Diencephalon (tissue), 1 donor: Measurements from ENCODE around the gene HSF5. TPM values are rescaled to one million over a fixed set of nuclear protein-coding genes. Genes with fewer than 3 reads are reported as not detected.

Experiments
- total RNA-seq: library from RNA; depleted of rRNA; stranded (reverse); fragments of >200 nt; gene quantifications from one replicate; pipeline ENCODE4 v1.2.3, GENCODE V29; 2014

HSF5 gene
- total RNA-seq, result 0.23 TPM

GRCh38 chr17:58487589-58488427, at the start of gene HSF5:
Gene HSF5 (minus strand): TSS chr17:58488408. CDS start chr17:58488274, 134 bp downstream.

GRCh38 chr17:58513965-58514769, 26.0 kb upstream of the HSF5 start, which contains the start of gene MTMR4:
Gene MTMR4 (minus strand): TSS chr17:58514638. CDS start chr17:58514407, 231 bp downstream.

DNA sequence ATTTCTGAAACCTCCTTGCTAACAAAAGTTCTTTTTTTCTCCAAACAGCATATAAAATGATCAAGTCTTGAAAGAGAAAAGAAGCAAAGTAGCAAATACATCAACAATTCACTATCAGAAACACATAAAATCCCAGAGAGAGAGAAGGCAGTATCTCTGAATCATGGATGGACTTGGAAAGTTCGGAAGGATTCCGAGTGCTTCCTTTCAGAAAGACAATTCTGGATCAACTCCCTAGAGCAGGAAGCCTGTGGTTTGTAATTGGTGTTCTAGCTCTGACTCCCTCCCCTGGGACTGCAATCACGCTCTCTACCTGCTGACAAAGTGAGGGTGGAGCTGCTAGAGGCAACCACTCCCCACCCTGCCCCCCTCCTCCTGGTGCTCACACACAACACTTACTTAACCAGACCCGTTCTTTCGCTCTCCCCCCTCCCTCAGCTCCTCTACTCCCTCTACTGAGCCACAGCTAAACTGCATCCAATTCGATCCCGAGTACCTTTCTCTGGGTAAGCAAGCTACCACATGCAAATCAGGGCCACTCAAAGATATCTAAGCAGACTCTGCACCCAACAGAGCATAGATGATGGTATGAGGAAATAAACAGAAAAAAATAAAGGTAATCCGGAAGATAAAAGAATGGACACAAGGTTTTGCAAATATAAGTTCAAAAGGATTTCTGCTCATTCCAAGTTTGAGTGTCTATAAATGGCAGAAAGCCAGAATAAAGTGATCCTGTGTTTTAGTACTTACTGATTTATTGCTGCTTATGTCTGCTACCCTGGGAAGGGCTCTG, 70.7 kb downstream of the HSF5 start, which contains the start of gene RNF43:
RNF43 (minus strand) TSS at position 235 of the 793 bp plus-strand sequence. CDS start 1,957 bp downstream, outside the sequence.

Other genes with a start within 250 kb of the HSF5 start
- gene LPO, start 249.8 kb downstream of the HSF5 start, total RNA-seq, result 0.23 TPM
- 3.5 TPM for gene MPO, start 207.5 kb downstream of the HSF5 start, total RNA-seq
- gene TSPOAP1, start 159.6 kb downstream of the HSF5 start, total RNA-seq, result 54.0 TPM
- 46.8 TPM for gene SUPT4H1, start 136.2 kb downstream of the HSF5 start, total RNA-seq
- gene RNF43, start 70.9 kb downstream of the HSF5 start, total RNA-seq, result 1.4 TPM
- 134 TPM for gene MTMR4, start 26.2 kb upstream of the HSF5 start, total RNA-seq
- gene TEX14, start 203.6 kb upstream of the HSF5 start, total RNA-seq, result 0.69 TPM
- 37.8 TPM for gene RAD51C, start 204.2 kb upstream of the HSF5 start, total RNA-seq